GM11168 (cell line): ENCODE data around the gene KCNN3.

ENCODE experiments used
- in situ Hi-C: fragments of 300-500 bp; cut with MboI; formaldehyde crosslinking; loops from one replicate; pipeline ENCODE4 v1.12.0; 2022; ENCODE audit warnings: low sequenced_read_pairs; ENCODE audit not compliant: unreplicated experiment

The KCNN3 gene

GRCh38 chr1:154716614-154717527 lies 153.2 kb downstream of the KCNN3 start:
- in situ Hi-C loops, result no loop called here

- in situ Hi-C loops, result no loop called here
Observed at GRCh38 chr1:154716011-154716410, 154.1 kb downstream of the KCNN3 start.

DNA sequence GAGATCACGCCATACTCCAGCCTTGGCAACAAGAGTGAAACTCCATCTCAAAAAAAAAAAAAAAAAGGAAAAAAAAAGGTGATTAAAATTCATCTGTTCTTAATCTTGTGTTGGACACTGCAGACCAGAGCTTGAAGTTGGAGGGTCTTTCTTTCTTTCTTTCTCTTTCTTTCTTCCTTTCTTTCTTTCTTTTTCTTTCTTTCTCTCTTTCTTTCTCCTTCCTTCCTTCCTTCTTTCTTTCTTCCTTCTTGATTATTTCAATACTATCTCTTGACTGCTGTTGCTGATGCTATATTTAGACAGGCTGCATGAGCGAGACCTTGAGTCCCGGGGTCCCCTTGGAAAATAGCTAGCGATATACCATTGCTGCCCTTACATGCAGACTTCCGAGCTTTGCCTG lies 154.7 kb downstream of the KCNN3 start:
- in situ Hi-C loops, result no loop called here

DNA sequence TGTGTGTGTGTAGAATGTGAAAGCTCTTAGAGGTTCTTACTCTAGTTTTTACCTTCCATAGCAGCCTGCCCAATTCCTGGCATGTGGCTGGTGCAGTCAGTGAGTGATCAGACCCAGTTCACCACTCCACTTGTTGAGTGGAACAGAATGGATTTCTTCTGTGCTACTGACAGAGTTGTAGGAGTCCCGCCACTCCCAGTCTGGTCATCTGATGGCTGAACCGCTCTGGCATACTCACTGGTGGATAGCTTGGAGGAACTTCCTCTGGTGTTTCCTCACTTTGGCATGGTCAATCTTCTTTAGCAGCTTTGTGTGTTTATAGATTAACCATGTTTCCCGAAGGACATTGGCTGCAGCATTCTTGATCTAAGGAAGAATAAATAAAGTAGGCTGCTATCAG lies 155.4 kb downstream of the KCNN3 start:
- in situ Hi-C loops, result no loop called here

- in situ Hi-C loops, result no loop called here
Observed at GRCh38 chr1:154714052-154714623, 155.9 kb downstream of the KCNN3 start.

GRCh38 chr1:154713005-154713404 lies 157.1 kb downstream of the KCNN3 start:
- in situ Hi-C loops, result no loop called here

DNA sequence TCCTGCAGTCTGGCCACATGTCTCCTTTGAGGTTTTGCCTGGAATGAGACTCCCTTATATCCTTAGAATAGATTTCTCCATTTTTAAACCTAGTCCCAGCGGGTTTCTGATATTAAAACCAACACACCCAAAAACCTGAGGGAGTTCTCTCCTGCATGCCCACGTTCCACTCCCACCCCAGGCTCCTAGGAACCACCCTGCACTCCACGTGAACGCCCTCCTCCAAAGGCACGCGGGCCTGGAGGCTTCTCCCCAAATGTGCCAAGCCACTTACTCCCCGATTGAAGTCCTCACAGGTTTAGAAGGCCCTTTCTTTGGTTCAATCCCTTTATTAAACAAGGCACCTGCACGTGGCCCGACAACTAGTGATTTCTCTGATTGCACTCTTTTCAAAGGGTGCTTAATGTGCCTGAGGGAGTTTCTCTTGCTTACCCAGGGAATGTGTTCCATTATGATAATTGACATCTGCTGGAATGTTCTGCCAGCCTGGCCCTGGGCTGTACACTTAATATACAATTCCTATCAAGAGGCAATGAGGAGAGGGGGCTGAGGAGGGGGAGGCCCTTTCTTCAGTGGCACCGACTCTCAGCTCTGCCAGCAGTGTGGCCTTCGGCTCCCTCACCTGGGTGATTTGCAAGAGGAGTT lies 157.8 kb downstream of the KCNN3 start:
- in situ Hi-C loops, result no loop called here

DNA sequence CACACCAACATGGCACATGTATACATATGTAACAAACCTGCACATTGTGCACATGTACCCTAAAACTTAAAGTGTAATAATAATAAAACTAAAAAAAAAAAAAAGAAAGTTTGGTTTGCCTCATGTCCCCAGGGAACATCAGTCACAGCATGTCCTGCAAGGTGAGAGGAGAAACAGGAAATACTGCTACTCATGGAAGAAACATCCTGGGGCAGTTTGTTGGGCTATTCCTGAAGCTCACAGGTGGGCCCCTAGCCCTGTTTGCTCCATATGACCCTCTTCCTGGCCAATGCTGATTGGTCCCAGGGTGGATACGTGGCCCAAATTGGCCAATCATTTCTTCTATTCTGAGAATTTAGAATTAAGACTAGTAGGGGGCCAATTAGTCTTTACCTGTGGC lies 158.7 kb downstream of the KCNN3 start:
- in situ Hi-C loops, result no loop called here

DNA sequence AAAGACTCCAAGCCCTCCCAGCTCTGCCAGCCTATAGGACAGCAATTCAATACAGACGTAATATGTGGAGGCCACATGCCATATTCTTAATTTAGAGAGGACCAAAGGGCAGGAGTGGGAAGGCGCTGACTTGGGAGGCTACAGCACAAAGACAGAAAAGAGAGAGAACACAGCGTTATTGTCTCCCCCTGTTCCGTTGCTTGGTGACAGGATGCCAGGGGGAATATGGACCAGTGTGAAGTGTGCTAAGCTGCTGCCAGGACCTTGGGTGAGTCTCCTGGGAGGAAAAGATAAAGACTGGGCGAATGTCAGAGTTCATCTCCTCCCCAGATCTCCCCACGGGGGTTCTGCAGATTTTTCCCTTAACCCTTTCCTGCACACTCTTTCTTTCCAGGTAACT lies 160.0 kb downstream of the KCNN3 start:
- in situ Hi-C loops, result no loop called here

DNA sequence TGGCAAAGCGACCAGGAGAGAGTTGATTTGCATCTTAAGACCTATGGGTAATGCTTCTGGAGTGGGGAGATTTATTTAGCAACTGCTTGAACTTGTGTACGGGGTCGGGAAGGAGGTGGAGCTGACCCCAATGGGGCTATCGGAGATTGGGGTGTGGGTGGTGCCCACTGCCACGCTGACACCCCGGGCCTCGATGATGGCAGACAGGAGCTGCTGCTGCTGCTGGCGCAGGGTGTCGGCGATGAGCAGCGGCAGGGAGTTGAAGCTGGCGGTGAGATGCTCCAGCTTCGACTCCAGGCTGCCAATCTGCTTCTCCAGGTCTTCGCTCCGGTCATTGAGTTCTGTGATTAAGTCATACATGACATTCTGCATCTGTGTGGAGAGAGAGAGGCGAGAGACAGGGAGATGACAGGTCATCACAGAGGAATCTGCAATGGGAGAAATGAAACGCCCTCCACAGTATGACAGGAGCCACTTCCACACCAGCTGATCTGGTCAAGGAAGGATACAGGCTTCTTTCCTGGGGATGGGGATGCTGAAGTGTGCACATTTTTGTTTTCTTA lies 162.1 kb downstream of the KCNN3 start:
- in situ Hi-C loops, result no loop called here

DNA sequence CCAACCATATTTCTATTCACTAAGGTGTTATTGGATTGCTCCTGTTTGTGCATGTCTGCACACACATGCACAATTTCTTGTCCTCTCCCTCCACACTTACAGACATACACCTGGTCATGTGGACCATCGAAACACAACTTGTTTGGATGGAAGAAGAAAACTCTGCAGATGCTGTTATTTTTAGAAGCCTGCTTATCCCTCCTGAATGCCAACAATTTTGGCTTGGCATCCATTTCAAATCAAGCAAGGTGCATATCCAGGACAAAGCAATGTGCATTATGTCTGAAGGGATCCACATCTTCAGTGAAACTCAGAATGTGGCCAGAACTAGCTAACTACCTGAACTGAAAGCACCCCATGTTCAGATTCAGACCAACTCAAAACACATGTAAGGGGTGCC lies 163.2 kb downstream of the KCNN3 start:
- in situ Hi-C loops, result no loop called here

DNA sequence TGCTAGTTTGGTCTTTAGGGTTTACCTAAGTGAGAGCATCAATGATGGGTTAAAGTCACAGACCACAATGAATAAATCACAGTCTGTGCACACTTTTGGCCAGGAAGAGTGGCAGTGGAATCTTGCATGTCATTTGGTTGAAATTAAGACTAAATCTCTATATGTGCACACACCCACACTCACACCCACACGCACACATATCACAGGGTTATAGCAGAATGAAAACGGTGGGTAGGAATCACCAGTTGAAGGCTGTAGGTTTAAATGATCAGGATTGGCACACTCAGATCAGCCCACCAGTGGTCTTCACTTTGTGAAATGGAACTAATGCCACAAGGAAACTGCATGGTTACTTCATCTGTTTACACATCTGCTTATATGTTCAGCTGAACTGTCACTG lies 164.5 kb downstream of the KCNN3 start:
- in situ Hi-C loops, result no loop called here

DNA sequence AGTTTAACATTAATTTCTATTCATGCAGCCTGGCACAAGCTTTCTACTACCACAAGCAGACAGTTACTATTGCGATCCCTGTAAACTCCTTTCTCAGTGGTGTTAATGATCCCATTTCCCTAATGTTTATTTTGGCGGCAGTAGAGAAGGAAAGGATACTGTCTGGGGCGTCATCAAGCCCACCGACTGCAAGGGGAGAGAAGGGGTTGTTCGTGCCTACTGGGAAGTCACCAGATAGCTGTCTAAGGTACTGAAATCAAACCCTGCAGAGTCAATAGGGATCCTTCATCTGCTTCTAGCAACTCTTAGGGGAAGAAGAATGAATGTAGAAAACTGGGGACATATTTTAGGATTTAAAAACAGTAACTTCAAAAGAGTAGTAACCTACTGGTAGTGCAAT lies 166.9 kb downstream of the KCNN3 start:
- in situ Hi-C loops, result no loop called here

- in situ Hi-C loops, result no loop called here
Observed at GRCh38 chr1:154698320-154699096, 171.6 kb downstream of the KCNN3 start.

DNA sequence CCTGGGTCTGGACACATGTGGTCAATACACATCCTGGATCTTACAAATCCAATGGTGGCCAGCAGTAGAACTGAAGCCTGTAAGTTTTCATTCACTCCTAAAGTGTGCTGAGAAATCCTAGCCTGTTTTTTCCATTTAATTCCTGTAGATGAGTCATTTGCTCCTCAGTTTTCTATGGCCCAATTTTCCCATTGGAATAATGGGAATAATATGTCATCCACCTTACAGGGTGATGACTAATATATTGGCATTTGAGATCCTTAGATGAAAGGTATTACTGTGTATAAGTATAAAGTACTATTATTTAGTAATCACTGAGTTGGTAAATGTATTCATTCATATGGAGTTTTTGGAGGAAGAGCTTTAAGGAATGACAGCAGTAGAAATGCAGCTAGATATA lies 172.4 kb downstream of the KCNN3 start:
- in situ Hi-C loops, result no loop called here

DNA sequence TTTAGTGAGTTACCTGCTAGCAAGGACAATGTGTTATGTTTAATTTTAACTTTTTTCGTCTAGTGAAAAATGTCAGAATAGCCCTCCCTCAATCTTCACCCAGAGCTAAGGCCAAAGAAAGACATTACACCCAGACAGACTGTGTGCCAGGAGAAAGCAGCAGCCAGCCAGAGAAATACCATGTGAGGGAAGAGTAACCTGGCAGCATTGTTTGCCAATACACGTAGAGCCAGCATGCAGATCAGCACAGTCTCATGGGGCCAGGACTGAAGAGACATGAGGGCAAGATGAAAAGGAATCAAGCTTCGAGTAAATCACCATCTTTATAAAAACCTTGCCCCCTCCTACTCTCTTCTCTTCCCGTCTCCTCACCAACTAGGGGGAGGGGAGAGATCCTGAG lies 173.6 kb downstream of the KCNN3 start:
- in situ Hi-C loops, result no loop called here

DNA sequence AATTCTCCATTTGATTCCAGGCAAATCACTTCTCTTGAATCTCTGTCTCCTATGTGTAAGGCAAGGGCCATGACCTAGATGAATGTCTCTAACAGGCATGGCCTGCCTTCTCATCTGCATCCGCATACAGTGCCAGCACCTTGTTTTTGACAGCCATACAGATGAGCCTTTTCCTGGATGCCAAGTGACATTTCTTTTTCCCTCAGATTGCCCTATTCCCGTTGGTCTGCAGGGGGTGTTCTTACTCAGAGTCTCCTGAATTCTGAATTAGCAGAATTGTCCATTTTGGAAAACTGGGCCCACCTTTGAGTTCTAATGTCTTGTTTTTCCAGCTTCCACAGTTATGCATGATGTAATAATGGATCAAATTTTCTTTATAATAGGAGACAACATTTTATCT lies 174.1 kb downstream of the KCNN3 start:
- in situ Hi-C loops, result no loop called here

- in situ Hi-C loops, result no loop called here
Observed at GRCh38 chr1:154694995-154695394, 175.1 kb downstream of the KCNN3 start.

DNA sequence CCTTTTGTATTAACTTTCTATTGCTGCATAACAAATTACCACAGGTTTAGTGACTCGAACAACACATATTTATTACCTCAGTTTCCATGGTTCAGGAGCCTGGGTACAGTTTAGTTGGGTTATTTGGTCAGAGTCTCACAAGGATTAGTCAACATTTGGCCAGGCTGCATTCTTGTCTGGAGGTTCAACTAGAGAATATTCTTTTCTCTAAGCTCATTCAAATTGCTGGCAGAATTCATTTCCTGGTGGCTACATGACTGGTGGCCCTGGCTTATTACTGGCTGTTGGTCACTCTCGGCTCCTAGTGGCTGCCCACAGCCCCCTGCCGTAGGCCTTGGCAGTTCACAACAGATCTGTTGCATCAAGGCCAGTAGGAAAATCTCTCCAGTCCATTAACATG lies 181.0 kb downstream of the KCNN3 start:
- in situ Hi-C loops, result no loop called here

GRCh38 chr1:154686507-154686906 lies 183.6 kb downstream of the KCNN3 start:
- in situ Hi-C loops, result no loop called here
